GM23338 (cell line): Measurements from ENCODE around the gene LAD1.

Experiments
- CREB1 ChIP-seq: fragments of 250-450 bp; sonication (Bioruptor Pico); IDR thresholded peaks from 2 replicates; pipeline ENCODE4 v1.5.0; 2020; ENCODE audit warnings: low read depth, mild to moderate bottlenecking, moderate library complexity
- CTCF ChIP-seq, 2 experiments: fragments of 200-600 bp in 1 of 2; sonication (generic) in 1 of 2; conservative IDR thresholded peaks; 2 replicates each; pipeline versions ENCODE4 v1.5.1 to v1.6.1; 2016 to 2017; ENCODE audit warnings: antibody characterized with exemption in 2 of 2, low read depth in 2 of 2, mild to moderate bottlenecking in 2 of 2, moderate library complexity in 1 of 2
- EZH2 ChIP-seq: fragments of 200-600 bp; sonication (generic); IDR thresholded peaks from one replicate; pipeline ENCODE4 v1.8.0; 2017; ENCODE audit warnings: antibody characterized with exemption, mild to moderate bottlenecking, low read depth; ENCODE audit not compliant: unreplicated experiment
- POLR2AphosphoS5 ChIP-seq: IDR thresholded peaks from 2 replicates; pipeline ENCODE4 v1.6.1; 2016; ENCODE audit warnings: antibody characterized with exemption, low read depth
- REST ChIP-seq: IDR thresholded peaks from one replicate; pipeline ENCODE4 v1.6.1; 2018; ENCODE audit warnings: antibody characterized with exemption; ENCODE audit not compliant: unreplicated experiment

- TF ChIP-seq POLR2AphosphoS5: no peak
- no peak for TF ChIP-seq REST
- no peak for TF ChIP-seq CTCF (conservative IDR thresholded peaks at IDR 0.05; ENCODE audit: low read depth in 2 of 2)
- no peak for TF ChIP-seq CREB1 (CRISPR knock-in tag)
- TF ChIP-seq EZH2: no peak
These were observed 52.1 kb downstream of the LAD1 start for GRCh38 chr1:201346987-201347386.
